Stimulated activated CD8-positive, alpha-beta memory T cell treated with anti-CD3 and anti-CD28 coated beads, Interleukin-7, amount 100 ng/mL, for 4 hours (primary cell): ENCODE results near the gene RALGPS2.
"Not testable (repeated sequence)": the region's sequence is repeated elsewhere in the genome, so short reads cannot be mapped to it uniquely, and the experiment has no call there.

ENCODE experiments used
- DNase-seq, 2 donors: peaks; one replicate each; pipeline ENCODE4 v3.0.0-alpha.2; 2020; ENCODE audit warnings: low read depth in 2 of 2

RALGPS2 gene

GRCh38 chr1:178724376-178724727 lies 692 bp upstream of the RALGPS2 start:
- DNase-seq = no peak

GRCh38 chr1:178725466-178726086 lies 532 bp downstream of the RALGPS2 start:
- DNase-seq = peak in 1 of 2 donors; percentile 5

- DNase-seq = peak; percentile 43 to 44
Measured at GRCh38 chr1:178726087-178726517, 1.1 kb downstream of the RALGPS2 start.

DNA sequence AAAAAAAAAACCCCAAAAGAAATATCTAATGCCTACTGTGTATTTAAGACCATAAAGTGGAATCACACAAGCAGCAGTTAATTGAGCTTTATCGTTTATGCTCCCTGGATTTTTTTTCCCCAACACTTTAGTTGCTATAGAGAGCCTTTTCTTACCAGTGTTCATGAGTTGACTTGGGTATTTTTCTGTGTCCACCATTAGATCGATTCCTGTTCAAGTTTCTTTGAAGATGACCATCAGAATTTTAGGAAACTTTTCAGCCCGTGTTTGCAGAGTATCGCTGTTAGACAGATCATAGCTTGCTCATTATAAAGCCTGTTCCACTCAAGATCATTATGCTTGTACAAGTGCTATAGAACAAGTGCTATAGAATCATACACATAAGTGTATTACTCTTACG lies 1.5 kb downstream of the RALGPS2 start:
- no peak for DNase-seq

DNA sequence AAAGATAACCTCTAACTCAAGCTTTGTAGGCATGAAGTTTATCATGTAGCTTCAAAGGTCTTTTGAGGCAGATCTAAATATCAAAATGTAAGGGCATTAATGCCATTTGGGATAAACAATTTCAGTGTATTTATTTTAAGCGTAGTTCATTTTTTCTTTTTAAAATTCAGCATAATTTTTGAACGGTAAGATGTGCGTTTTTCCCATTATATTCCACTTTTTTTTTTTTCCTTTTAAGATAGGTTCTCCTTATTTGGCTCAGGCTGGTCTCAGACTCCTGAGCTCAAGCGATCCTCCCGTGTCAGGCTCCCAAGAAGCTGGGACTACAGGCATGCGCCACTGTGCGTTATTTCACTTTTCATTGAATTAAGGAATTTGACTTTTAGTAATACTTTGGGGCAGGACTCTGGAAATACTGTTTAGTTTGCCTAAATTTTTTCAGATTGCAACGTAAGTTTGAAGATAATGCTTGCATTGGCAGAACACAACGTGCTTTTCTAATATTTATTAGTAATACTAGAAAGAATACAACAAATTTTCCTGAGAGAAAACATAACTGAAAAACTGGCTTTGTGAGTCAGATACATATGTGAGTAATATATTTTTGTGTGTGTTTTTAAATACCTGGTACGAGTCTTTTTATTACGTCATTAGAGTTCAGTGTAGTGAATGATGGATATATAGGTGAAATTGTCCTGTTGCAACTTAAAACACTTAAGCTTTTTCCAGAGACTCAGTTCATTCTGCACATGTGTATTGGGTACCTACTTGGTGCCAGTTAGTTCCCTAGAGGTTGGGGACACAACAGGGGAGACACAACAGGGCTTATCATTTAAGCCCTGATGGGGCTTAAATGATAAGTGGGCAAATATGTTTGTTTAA lies 2.2 kb downstream of the RALGPS2 start:
- DNase-seq = no peak

GRCh38 chr1:178733972-178734371 lies 8.9 kb downstream of the RALGPS2 start:
- DNase-seq = no peak

DNA sequence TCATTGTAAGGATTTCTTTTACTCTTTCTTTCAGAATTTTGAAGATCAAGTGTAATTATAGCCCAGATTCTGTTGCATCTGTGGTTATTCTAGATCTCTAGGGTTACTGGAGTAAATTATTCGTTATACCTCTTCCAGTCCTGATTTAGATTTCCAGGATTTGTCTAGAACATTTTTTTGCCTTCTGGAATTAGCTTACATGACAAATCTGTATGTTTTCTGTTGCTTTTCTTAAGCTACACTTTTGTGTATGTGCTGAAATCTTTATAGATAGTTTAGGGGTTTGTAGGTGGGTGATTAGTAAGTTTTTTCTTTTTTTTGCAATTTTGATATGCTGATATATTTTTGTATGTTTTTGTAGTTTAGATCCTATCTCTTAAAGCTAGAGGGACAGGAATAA lies 13.7 kb downstream of the RALGPS2 start:
- DNase-seq = no peak

DNA sequence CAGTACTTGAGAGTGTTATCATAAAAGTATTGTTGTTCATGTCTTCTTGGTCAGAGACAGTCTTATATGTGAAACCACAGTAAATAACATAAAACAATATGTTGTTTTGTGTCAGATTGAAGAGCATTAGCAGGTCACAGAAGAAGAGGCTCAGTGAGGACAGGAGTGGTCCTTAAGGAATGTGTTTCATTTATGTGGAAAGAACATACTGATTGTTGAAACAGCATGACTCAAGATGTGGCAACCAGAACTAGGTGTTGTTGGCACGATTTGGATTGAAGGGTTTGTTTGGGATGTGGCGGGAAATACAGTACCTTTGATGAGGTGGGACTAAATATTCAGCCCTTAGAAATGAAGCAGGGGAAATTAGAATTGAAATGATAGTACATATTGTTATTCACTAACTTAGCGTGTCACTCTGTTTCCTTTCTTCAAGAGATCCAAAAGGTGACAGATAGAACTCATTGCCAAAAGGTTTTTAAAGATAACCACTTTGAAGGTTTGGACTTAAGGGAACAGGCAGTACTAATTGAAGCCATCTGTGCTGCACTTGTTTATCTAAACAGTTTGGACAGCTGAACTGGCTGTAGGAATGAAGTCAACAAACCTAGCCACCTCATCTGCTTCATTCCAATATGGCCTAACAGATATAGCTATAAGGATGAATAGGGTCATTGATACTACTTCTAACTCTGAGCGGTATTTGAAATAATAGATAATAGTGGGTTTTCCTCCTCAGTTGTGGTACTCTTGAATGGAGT lies 14.4 kb downstream of the RALGPS2 start:
- DNase-seq = no peak

GRCh38 chr1:178740491-178740890 lies 15.4 kb downstream of the RALGPS2 start:
- DNase-seq = no peak

DNA sequence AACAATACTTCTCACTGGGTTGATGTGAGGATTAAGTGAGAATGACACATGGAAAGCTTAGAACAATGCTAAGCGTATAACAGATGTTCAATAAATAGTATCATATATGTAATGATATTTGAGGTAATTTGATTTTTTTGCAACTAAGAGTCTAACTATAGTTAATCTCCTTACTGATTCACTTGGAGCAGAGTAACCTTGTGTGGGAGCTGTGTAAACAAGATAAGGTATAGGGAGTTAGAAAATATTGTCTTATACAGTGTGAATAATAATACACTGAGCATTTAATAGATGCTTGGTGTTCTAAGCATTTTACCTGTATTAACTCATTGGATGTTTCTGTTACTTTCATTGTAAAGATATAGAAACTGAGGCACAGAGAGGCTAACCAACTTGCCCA lies 15.9 kb downstream of the RALGPS2 start:
- no peak for DNase-seq

DNA sequence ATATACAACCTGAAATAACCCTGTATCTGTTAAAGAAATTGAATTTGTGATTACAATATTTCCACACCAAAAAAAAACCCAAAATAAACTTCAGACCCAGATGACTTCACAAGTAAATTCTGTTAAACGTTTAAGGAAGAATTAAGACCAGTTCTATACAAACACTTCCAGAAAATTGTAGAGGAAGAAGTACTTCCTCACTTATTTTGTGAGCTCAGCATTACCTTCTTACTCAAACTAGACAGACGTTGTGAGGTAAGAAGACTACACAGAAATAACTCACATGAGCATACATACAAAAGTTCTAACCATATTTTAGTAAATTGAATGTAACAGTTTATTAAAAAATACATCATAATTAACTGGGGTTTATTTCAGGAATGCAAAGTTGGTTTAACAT lies 18.8 kb downstream of the RALGPS2 start:
- no peak for DNase-seq

DNA sequence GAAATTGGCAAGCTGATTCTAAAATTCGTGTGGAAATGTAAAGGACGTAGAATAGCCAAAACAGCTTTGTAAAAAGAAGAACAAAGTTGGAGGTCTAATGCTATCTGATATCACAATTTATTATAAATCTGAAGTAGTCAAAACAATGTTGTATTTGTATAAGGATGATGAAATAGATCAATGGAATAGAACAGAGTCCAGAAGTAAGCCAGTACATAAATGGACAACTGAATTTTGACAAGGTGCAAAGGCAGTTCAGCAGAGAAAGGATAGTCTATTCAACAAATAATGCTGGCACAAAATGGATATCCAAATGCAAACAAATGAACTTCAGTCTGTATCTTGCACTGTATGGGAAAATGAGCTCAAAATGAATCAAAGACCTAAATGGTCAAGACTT lies 20.2 kb downstream of the RALGPS2 start:
- no peak for DNase-seq

DNA sequence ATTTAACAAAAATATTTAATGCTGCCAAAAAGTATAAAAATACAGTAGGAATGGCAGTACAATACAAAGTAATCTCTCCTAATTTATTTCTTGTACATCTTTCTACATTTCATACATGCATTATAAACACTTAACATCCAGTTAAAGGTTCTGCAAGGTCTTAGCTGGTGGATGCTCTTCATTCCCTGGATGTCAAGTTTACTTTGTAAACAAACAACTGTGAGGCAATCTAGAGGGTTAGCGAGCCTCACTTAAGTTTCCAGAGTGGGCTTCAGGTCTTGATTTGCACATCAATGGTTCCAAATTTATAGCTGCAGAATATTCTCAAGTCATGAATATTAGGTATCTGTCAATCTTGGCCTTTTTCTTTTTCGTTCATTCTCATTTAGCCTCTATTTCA lies 21.3 kb downstream of the RALGPS2 start:
- DNase-seq = no peak

DNA sequence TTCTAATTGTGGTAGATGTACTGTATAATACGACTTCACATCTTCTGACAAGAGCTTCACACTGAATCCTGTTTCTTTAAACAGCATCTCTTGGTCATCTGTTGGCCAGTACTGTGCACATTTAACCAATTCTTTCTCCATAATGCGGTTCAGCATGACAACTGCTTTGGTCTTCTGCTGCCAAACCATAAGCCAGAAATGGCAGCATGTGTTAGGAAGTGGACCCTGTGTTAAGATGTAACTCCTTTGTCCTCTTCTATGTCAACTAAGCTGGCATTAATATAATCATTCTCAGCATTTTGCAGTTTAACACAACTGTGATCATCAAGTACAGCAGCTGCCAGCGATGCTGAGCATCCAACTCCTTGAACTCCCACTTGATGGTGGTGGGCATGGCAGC lies 22.3 kb downstream of the RALGPS2 start:
- not testable (repeated sequence) for DNase-seq

DNA sequence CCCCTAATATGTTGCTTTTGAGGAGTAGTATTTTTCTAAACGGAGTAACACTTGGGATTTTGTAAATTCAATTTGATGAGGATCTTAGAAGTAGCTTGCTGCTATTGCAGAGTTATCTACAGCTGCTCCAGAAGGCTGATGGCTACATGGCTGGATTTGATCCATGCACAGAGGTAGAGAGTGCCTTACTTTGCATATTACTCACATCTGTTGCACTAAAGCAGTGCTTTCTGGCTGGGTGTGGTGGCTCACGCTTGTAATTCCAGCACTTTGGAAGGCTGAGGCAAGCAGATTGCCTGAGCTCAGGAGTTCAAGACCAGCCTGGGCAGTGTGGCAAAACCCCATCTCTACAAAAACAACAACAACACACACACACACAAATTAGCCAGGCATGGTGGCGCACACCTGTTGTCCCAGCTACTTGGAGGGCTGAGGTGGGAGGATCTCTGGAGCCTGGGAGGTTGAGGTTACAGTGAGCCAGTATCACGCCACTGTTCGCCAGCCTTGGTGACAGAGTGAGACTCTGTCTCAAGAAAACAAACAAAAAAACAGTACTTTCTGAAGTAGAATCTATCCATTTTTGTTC lies 24.6 kb downstream of the RALGPS2 start:
- DNase-seq = no peak

- DNase-seq = no peak
Measured at GRCh38 chr1:178751046-178751445, 26.0 kb downstream of the RALGPS2 start.

DNA sequence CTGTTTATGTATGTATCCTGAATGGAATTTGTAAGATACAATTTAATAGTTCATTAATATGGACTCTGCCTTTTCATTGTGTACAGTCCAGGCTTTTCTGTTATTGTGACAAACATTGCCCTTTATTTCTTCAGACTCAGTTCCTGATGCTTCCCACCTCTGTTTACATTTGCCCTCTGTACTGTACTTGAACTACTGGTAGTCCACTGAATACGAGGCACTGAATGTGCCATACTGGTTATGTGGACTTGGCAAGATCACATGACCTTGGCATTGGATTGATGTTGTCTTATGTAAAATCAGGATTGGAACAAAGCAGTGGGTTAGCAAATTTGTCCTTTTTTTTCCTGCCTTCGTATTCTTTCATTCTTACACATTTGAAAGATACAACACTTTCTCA lies 27.8 kb downstream of the RALGPS2 start:
- DNase-seq = no peak

DNA sequence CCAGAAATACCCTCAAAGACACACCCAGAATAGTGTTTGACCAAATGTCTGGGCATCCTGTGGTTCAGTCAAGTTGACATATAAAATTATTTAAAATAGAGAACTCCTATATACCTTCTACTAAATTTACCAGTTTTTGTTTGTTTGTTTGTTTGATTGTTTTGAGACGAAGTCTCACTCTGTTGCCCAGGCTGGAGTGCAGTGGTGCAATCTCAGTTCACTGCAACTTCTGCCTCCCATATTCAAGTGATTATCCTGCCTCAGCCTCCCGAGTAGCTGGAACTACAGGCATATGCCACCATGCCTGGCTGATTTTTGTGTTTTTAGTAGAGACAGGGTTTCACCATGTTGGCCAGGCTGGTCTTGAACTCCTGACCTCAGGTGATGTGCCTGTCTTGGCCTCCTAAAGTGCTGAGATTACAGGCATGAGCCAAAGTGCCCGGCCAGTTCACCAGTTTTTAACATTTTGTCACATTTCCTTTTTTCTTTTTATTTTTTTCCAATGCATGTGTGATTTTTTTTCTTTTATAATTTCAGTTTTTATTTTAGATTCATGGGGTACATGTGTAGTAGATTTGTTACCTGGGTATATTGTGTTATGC lies 29.7 kb downstream of the RALGPS2 start:
- DNase-seq = not testable (repeated sequence)

GRCh38 chr1:178768423-178768822 lies 43.4 kb downstream of the RALGPS2 start:
- no peak for DNase-seq

DNA sequence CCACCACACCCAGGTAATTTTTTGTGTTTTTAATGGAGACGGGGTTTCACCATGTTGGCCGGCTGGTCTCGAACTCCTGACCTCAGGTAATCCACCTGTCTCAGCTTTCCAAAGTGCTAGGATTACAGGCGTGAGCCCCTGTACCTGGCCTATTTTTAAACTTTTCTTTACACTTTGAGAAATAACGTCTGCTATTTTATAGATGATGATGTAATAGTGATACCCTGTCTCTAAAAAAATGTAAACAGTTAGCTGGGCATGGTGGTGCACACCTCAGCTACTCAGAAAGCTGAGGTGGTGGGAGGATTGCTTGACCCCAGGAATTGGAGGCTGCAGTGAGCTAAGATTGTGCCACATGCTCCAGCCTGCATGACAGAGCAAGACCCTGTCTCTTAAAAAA lies 47.9 kb downstream of the RALGPS2 start:
- DNase-seq = no peak

- no peak for DNase-seq
Measured at GRCh38 chr1:178774263-178774662, 49.2 kb downstream of the RALGPS2 start.

DNA sequence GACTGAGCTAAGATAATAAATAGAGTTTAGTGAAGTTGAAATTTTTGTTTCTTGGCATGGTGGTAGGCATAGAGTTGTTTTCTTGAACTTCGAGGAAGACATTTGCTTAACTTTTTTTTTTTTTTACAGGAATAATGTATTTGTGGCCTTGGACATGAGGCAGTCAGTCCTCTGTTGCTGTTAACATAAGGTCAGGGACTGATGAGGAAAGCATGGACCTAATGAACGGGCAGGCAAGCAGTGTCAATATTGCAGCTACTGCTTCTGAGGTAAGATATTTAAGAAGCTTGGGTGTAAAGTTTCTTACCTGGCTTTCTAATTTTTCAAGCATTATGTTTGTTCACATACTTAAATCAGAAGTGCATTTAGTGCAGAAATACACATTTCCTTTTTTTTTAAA lies 51.5 kb downstream of the RALGPS2 start:
- no peak for DNase-seq
